ENCODE data around the gene DMD. TPM values are rescaled to one million over a fixed set of nuclear protein-coding genes. Genes with fewer than 3 reads are reported as not detected.
A peak's percentile ranks its signal among the peaks of the same experiment; 100 is the strongest.

DMD gene
- total RNA-seq, 1 experiment from 2014 or later: 47.2 TPM

- Histone ChIP-seq H3K27me3 (replicated peaks; ENCODE audit: control insufficient read depth, insufficient read depth, low read length) (no peaks in the 10 kb centered on the region), H3K4me1 (no peaks in the 10 kb centered on the region), H3K36me3 (ENCODE audit: control insufficient read depth, insufficient read depth, low read length) (no peaks in the 10 kb centered on the region), H3K4me3 (ENCODE audit: low read depth, low read length) (no peak overlapping the region), H3K9me3 (no peaks in the 10 kb centered on the region)
- no peak overlapping the region for H3K27ac Mint-ChIP-seq (ENCODE audit: unreplicated experiment)
- no TSS peak for BruUV-seq (replicated peaks)
- no peaks in the 10 kb centered on the region for H3K9me3 Mint-ChIP-seq (ENCODE audit: unreplicated experiment)
- H3K36me3 Mint-ChIP-seq (ENCODE audit: insufficient read depth, unreplicated experiment): no peaks in the 10 kb centered on the region
- no peak for TF ChIP-seq CTCF (IDR thresholded peaks at IDR 0.05; ENCODE audit: insufficient read depth in 1 of 2, low read depth in 1 of 2, low read length in 1 of 2, severe bottlenecking in 1 of 2, unreplicated experiment in 1 of 2)
- H3K27me3 Mint-ChIP-seq (ENCODE audit: insufficient read depth, unreplicated experiment): no peaks in the 10 kb centered on the region
- intact Hi-C loops (cut with micrococcal nuclease; ENCODE audit: unreplicated experiment): no loop called here
- H3K4me3 Mint-ChIP-seq (ENCODE audit: unreplicated experiment): no peak overlapping the region
- ChIA-PET CTCF (interaction anchor here (0.6 to 1.3 kb wide), 3 partner anchors 180 to 258 kb away, joined by 3 read pairs; no protein-coding TSS in a partner anchor), POLR2A (no interaction called here)
- no peaks in the 10 kb centered on the region for H3K4me1 Mint-ChIP-seq (ENCODE audit: low read depth, unreplicated experiment)
- DNase-seq: no peak
Observed at GRCh38 chrX:31294475-31294874, 1916.9 kb downstream of the DMD start.

GRCh38 chrX:31293409-31293808 lies 1917.9 kb downstream of the DMD start:
- H3K27me3 ChIP-seq (replicated peaks; ENCODE audit: control insufficient read depth, insufficient read depth, low read length): no peaks in the 10 kb centered on the region
- no peaks in the 10 kb centered on the region for H3K9me3 ChIP-seq
- no peaks in the 10 kb centered on the region for H3K36me3 ChIP-seq (ENCODE audit: control insufficient read depth, insufficient read depth, low read length)
- H3K4me3 Mint-ChIP-seq (ENCODE audit: unreplicated experiment): no peak overlapping the region
- H3K9me3 Mint-ChIP-seq (ENCODE audit: unreplicated experiment): no peaks in the 10 kb centered on the region
- H3K4me1 Mint-ChIP-seq (ENCODE audit: low read depth, unreplicated experiment): no peaks in the 10 kb centered on the region
- ChIA-PET CTCF (interaction anchor here (0.9 to 1.3 kb wide), 3 partner anchors 80 to 257 kb away, joined by 3 to 4 read pairs (median 3); no protein-coding TSS in a partner anchor), POLR2A (no interaction called here)
- no TSS peak for BruUV-seq (replicated peaks)
- H3K27ac Mint-ChIP-seq (ENCODE audit: unreplicated experiment): no peak overlapping the region
- no peaks in the 10 kb centered on the region for H3K4me1 ChIP-seq
- no peaks in the 10 kb centered on the region for H3K36me3 Mint-ChIP-seq (ENCODE audit: insufficient read depth, unreplicated experiment)
- peak in 1 of 2 experiments; percentile 30 for TF ChIP-seq CTCF (IDR thresholded peaks at IDR 0.05; ENCODE audit: insufficient read depth in 1 of 2, low read depth in 1 of 2, low read length in 1 of 2, severe bottlenecking in 1 of 2, unreplicated experiment in 1 of 2)
- intact Hi-C loops (cut with micrococcal nuclease; ENCODE audit: unreplicated experiment): loop anchor here (1.0 kb wide), 2 partner anchors 254 to 357 kb away; no protein-coding TSS in a partner anchor
- no peak for DNase-seq
- no peak overlapping the region for H3K4me3 ChIP-seq (ENCODE audit: low read depth, low read length)
- no peaks in the 10 kb centered on the region for H3K27me3 Mint-ChIP-seq (ENCODE audit: insufficient read depth, unreplicated experiment)

- Mint-ChIP-seq H3K4me3 (ENCODE audit: unreplicated experiment) (no peak overlapping the region), H3K9me3 (ENCODE audit: unreplicated experiment) (no peaks in the 10 kb centered on the region), H3K27ac (ENCODE audit: unreplicated experiment) (no peak overlapping the region), H3K36me3 (ENCODE audit: insufficient read depth, unreplicated experiment) (no peaks in the 10 kb centered on the region), H3K4me1 (ENCODE audit: low read depth, unreplicated experiment) (no peaks in the 10 kb centered on the region), H3K27me3 (ENCODE audit: insufficient read depth, unreplicated experiment) (no peaks in the 10 kb centered on the region)
- no peak for TF ChIP-seq CTCF (IDR thresholded peaks at IDR 0.05; ENCODE audit: insufficient read depth in 1 of 2, low read depth in 1 of 2, low read length in 1 of 2, severe bottlenecking in 1 of 2, unreplicated experiment in 1 of 2)
- H3K9me3 ChIP-seq: no peaks in the 10 kb centered on the region
- BruUV-seq (replicated peaks): no TSS peak
- no peak for DNase-seq
- intact Hi-C loops (cut with micrococcal nuclease; ENCODE audit: unreplicated experiment): no loop called here
- no peak overlapping the region for H3K4me3 ChIP-seq (ENCODE audit: low read depth, low read length)
- CTCF ChIA-PET: no interaction called here
- H3K36me3 ChIP-seq (ENCODE audit: control insufficient read depth, insufficient read depth, low read length): no peaks in the 10 kb centered on the region
- H3K4me1 ChIP-seq: no peaks in the 10 kb centered on the region
- POLR2A ChIA-PET: no interaction called here
- no peaks in the 10 kb centered on the region for H3K27me3 ChIP-seq (replicated peaks; ENCODE audit: control insufficient read depth, insufficient read depth, low read length)
Observed at GRCh38 chrX:31291131-31291530, 1920.2 kb downstream of the DMD start.

Measured in Caco-2 (cell line).